HG03457 (cell line): ENCODE data around the gene LRRC70.
"Not testable (repeated sequence)": the region's sequence is repeated elsewhere in the genome, so short reads cannot be mapped to it uniquely, and the experiment has no call there.

Experiments
- ATAC-seq: cut with Tn5 transposase; IDR thresholded peaks from one replicate; pipeline ENCODE4 v1.9.1; 2021; ENCODE audit warnings: moderate number of reproducible peaks; ENCODE audit not compliant: unreplicated experiment

Gene LRRC70

GRCh38 chr5:62605638-62606037 is 27.0 kb downstream of the LRRC70 start:
- no peak for ATAC-seq

GRCh38 chr5:62606878-62607277 is 28.3 kb downstream of the LRRC70 start:
- no peak for ATAC-seq

GRCh38 chr5:62607615-62608014 is 29.0 kb downstream of the LRRC70 start:
- no peak for ATAC-seq

- ATAC-seq = no peak
Observed at GRCh38 chr5:62608529-62609511, 30.2 kb downstream of the LRRC70 start.

- ATAC-seq = no peak
Observed at GRCh38 chr5:62614355-62614754, 35.7 kb downstream of the LRRC70 start.

GRCh38 chr5:62616615-62617277 is 38.1 kb downstream of the LRRC70 start:
- ATAC-seq = no peak

- no peak for ATAC-seq
Observed at GRCh38 chr5:62617943-62618342, 39.3 kb downstream of the LRRC70 start.

- ATAC-seq = no peak
Observed at GRCh38 chr5:62620761-62621160, 42.1 kb downstream of the LRRC70 start.

GRCh38 chr5:62621280-62621679 is 42.7 kb downstream of the LRRC70 start:
- no peak for ATAC-seq

- ATAC-seq = no peak
Observed at GRCh38 chr5:62623271-62623670, 44.7 kb downstream of the LRRC70 start.

GRCh38 chr5:62624436-62624835 is 45.8 kb downstream of the LRRC70 start:
- ATAC-seq = not testable (repeated sequence)

GRCh38 chr5:62626534-62626933 is 47.9 kb downstream of the LRRC70 start:
- no peak for ATAC-seq

GRCh38 chr5:62627121-62627520 is 48.5 kb downstream of the LRRC70 start:
- no peak for ATAC-seq

- ATAC-seq = no peak
Observed at GRCh38 chr5:62627901-62628300, 49.3 kb downstream of the LRRC70 start.
